GM12892 (cell line): Measurements from ENCODE around the gene WWOX.

Experiments
- POLR2A ChIP-seq: IDR thresholded peaks from 2 replicates; pipeline ENCODE4 v1.6.1; 2011; ENCODE audit warnings: low read depth, low read length, control low read depth
- POLR2AphosphoS5 ChIP-seq: IDR thresholded peaks from 2 replicates; pipeline ENCODE4 v1.6.1; 2011; ENCODE audit warnings: low read depth, low read length, control low read depth

GRCh38 chr16:78130950-78131349 is 31.5 kb downstream of the WWOX start:
- TF ChIP-seq POLR2AphosphoS5 = no peak
- no peak for TF ChIP-seq POLR2A
